Stimulated activated CD8-positive, alpha-beta memory T cell treated with anti-CD3 and anti-CD28 coated beads, Interleukin-12 subunit alpha, Interleukin-12 subunit beta, amount 100 ng/mL, for 24 hours (primary cell): ENCODE measurements around the gene LYPD3.

Experiments used
- DNase-seq: peaks from one replicate; pipeline ENCODE4 v3.0.0-alpha.2; 2020; ENCODE audit errors: extremely low read depth

Gene LYPD3

DNA sequence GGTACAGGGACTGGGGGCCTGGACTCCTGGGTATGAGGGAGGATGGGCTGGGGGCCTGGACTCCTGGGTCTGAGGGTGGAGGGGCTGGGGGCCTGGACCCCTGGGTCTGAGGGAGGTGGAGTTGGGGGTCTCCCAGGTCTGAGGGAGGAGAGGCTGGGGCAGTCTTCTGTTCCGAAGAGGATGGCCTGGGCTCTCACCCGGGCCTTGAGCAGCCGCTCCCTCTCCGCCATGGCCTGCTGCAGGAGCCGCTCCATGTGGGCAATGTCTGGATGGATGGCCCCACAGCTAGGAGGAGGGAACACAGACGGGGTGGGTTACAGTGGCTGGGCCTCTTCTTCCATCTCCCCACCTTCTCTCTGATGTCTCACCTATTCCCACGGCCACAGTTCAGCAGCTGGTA, 21.0 kb upstream of the LYPD3 start:
- no peak for DNase-seq

GRCh38 chr19:43485951-43486350, 20.5 kb upstream of the LYPD3 start:
- DNase-seq, result no peak

GRCh38 chr19:43483281-43483680, 17.9 kb upstream of the LYPD3 start:
- no peak for DNase-seq

DNA sequence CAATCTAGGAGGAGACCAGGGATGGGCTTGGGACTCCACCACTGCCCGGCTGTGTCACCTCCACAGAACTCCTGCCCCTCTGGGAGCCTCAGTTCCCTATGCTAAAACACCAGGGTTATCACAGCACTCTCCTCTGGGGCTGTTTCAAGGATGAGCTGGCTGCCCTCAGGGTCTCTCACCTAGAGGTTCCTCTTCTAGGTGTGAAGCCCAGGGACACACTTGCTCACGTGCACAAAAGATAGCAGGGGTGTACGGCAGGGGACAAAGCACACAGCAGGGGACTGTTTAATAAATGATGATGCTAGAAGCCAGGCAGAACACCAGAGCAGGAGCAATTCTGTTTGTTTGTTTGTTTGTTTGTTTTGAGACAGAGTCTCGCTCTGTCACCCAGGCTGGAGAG, 16.8 kb upstream of the LYPD3 start:
- no peak for DNase-seq

GRCh38 chr19:43481701-43482100, 16.3 kb upstream of the LYPD3 start:
- DNase-seq, result no peak

- no peak for DNase-seq
Measured at GRCh38 chr19:43480574-43480973, 15.2 kb upstream of the LYPD3 start.

- no peak for DNase-seq
Measured at GRCh38 chr19:43479961-43480561, 14.7 kb upstream of the LYPD3 start.

DNA sequence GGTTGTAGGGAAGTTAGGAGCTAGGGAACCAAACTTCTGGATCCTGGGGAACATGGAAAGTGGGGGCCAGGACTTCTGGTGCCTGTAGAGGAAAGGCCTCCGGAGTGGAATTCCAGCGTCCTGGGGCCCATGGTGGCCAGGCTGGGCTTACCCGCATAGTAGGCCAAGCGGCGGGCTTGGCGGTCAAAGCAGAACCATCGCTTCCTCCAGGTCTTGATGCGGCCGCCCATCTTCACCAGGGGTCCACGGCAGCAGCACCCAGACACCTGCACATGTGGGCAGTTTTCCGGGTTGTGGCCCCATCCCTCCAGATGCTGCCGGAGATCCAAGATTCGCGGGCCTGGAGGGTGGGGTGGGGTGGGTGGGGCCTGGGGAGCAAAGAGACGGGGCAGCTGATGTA, 13.8 kb upstream of the LYPD3 start:
- DNase-seq, result no peak

DNA sequence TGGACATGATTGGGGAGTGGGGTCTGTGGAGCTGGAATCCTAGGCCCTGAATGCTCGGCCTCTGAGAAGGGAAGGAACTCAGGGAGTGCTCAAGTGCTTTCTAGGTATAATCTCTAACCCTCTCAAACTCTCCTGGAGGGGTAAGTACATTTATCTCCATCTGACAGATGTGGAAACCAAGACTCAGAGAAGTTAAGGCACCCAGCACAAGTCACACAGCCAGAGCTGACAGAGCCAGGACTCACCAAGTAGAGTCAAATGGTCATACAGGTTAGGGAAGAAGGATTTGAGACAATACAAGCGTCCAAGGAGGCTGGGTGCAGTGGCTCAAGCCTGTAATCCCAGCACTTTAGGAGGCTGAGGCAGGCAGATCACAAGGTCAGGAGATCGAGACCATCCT, 12.9 kb upstream of the LYPD3 start:
- DNase-seq, result no peak

GRCh38 chr19:43476606-43477005, 11.2 kb upstream of the LYPD3 start:
- DNase-seq, result no peak

DNA sequence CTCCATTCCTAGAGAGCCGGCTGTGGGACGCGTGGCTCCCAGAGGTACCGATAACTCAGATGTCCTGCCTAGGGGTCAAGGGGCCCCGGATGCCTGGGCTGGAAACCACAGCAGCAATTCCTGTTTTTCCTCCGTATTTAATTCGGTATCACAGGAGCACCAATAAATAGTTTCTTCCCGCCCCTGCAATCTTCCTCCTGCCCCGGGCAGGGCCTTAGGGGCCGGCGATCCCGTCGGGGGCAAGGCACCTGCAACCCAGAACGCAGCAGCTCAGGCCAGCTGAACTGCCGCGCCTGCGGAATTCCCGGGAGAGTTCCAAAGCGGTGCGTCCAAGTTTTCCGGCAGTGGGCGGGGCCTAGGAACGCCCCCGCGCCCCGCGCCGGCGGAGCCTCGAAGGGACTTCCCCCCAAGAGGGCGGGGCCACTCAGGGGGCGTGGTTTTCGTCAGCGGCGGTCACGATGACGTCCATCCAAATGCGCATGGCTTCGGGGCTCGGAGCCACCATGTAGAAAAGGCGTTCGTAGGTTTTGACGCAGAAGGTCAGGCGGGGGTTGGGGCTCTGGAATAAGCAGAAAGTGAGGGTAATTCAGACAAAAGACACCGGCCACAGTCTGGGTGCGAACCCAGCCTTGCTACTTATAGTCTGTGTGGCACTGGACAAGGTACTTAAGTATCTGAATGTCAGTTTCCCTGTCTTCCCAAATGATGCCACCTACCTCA, 9.7 kb upstream of the LYPD3 start:
- DNase-seq, result peak; percentile 86

DNA sequence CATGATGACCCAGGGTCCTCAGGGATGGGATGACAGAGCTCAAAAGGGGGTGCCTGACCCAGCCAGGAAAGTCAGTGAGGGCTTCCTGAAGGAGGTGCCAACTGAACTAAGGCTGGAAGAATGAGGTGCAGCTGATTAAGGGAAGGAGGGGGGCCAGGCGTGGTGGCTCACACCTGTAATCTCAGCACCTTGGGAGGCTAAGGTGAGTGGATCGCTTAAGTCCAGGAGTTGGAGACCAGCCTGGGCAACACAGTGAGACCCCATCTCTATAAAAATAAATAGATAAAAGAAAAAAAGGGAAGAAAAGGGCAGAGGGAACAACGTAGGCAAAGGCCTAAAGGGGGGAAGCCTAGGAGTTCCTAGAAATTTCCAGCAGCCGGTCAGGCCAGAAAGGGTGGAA, 9.1 kb upstream of the LYPD3 start:
- no peak for DNase-seq

DNA sequence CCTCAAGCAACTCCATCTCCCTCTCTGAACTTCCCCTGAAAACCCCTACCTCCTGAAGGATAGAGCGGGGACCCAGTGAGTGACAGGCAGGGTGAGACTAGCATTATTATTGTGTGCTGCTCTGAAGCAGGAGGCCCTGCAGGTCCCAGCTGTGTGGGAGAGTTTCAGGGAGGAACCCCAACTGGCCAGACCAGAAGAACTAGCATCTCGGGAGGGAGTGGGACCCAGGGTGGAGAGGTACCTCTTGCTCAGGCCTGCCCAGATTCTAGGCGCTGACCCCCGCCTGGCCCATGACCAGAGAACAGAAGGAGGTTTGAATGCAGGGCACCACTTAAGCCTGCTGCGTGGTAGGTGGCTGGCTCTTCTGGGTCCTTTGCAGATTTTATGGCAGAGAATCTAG, 5.7 kb upstream of the LYPD3 start:
- no peak for DNase-seq

DNA sequence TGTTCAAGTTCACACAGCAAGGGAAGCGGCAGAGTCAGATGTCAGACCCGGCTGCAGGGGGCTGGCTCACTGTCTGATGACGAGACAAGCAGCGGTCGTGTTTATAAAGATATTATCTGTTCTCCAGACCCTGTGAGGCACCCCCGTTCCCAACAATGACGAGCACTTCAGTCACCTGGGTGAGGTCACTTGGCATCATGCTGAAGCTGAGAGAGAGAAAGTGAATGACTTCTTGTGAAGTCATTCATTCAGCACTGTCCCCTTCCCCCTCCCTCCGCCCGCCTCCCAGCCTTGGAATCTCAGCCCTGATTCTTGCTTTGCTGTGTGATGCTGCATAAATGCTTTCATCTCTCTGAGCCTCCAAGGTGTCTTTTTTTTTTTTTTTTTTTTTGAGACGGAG, 4.9 kb upstream of the LYPD3 start:
- peak; percentile 19 for DNase-seq

DNA sequence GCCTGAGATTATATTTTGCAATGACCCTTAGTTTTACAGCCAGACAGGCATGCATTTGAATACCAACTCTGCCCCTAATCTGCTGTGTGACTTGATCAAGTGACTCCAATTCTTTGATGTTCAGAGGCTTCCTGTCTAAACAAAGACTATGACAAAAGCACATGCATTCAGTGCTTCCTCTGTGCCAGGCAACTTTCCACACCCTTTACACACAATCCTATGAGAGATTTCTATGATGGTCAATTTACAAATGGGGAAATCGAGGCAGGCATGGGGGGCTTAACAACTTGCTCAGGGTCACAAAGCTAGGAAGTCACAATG, 3.7 kb upstream of the LYPD3 start:
- DNase-seq, result no peak

DNA sequence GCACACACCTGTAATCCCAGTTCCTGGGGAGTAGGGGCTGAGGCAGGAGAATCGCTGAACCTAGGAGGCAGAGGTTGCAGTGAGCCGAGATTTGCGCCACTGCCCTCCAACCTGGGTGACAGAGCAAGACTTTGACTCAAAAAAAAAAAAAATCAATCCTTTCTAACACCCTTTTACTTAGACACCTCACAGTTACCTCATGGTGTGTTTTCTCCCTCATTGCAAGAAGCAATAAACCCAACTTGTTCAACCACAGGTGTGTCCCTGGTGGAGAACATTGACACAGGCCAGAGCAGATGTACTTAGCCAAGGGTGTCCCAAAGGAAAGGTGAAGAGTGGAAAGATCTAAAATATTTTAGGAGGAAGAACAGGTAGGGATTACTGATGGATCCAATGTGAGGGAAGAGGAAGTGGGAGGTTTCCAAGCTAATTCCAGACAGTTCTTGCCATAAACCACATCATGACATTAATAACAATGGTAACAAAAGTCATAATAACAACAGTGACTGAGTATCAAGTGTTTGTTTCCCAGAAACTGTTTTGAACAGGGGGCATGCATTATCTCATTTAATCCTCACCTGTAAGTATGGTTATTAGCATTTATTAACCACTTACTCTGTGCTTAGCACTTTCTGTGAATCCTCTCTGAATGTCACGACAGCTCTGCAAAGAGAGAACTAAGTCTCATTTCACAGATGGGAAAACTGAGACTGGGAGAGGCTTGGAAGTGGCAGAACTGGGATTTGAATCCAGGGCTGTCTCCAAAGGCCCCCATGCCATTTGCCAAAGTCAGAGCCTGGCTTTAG, 3.1 kb upstream of the LYPD3 start:
- no peak for DNase-seq

DNA sequence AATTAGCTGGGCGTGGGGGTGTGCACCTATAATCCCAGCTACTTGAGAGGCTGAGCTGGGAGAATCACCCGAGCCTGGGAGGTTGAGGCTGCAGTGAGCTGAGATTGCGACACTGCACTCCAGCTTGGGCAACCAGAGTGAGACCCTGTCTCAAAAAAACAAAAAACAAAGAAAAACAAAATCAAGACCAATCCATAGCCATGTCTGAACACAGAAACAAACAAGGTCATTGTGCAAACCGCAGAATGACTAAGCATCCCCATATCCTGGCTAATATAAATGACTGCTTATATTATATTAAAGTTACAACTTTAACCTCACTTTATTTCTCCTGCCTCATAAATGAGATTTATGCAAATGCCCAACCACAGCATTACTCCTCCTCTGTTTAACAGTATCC, 2.3 kb upstream of the LYPD3 start:
- no peak for DNase-seq

- DNase-seq, result no peak
Measured at GRCh38 chr19:43467276-43467675, 1.9 kb upstream of the LYPD3 start.

- no peak for DNase-seq
Measured at GRCh38 chr19:43466793-43467192, 1.4 kb upstream of the LYPD3 start.

- peak; percentile 42 for DNase-seq
Measured at GRCh38 chr19:43464134-43464775, 1.2 kb downstream of the LYPD3 start.

DNA sequence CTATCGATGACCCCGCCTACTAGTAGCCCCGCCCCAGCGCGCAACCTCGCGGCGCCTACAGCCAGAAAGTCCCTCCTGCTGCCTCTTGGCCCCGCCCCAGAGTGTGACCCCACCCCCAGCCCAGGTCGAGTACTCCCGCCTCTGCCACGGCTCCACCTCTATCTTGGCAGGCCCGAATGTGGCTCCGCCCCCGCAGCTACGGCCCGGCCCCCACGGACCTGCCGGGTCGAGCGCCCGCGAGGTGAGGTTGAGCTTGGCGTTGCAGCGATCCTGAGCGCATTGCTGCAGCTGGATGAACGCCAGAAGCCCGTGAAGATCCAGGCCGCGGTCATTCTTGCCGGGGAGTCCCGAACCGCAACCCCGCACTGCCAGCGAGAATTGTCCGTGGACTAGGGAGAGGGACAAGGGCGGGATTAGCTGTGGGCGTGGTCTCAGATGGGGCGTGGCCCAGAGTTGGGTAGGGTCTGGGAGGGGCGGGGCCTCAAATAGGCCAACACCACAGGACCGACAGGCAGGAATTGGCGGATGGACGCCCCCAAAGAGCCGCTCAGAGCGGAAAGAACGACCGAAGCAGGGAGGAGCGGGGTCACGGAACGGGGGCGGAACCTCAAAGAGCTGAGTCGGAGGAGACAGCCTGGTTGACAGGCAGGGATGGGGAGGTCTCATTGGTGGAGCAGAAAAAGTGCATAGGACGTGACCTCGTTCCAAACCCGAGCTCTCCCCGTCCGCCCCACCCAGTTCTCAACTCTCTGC, 1.9 kb downstream of the LYPD3 start:
- DNase-seq, result peak; percentile 98

DNA sequence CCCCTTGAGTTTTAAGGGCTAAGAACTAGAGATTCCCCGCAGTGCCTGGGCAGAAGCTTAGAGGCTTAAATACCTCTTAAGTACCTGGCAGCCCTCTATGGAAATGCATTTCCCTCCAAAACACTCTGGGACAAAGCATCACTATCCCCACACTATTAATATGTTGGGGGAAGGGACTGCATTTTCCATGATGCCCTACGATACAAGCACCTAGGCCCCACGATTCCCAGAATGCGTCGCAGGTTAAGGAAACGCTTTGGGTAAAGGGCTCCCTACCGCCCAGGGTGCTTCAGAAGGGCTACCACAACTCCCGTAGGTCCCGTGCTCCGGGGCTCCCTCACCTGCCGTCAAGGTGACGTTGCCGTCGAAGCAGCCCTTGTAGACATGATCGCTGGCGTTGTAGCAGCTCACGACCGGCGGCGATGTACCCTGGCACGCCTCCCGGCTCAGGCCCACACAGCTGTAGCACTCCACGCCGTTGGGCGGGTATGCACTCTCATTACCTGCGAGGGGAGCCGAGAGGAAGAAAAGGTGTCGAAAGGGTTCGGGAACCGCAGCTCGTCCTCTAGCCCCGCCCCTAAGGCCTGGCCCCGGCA, 2.5 kb downstream of the LYPD3 start:
- no peak for DNase-seq
